Pons (tissue), 1 donor: ENCODE measurements around the gene GPRIN3.

Source experiments
- DNase-seq: peaks from one replicate; pipeline ENCODE4 v3.0.0-alpha.2; 2016; ENCODE audit warnings: low spot score

The GPRIN3 gene

GRCh38 chr4:89307446-89308160 is at the start of gene GPRIN3:
Gene GPRIN3 (minus strand): TSS chr4:89307800. CDS start chr4:89250110, 57,690 bp downstream.
- DNase-seq: no peak

GRCh38 chr4:89357340-89357739 is 49.7 kb upstream of the GPRIN3 start:
- DNase-seq: no peak

- DNase-seq: no peak
Observed at GRCh38 chr4:89356086-89356485, 48.5 kb upstream of the GPRIN3 start.

GRCh38 chr4:89353514-89353913 is 45.9 kb upstream of the GPRIN3 start:
- no peak for DNase-seq

- no peak for DNase-seq
Observed at GRCh38 chr4:89352541-89352940, 44.9 kb upstream of the GPRIN3 start.

- DNase-seq: no peak
Observed at GRCh38 chr4:89351201-89351600, 43.6 kb upstream of the GPRIN3 start.

GRCh38 chr4:89347363-89348025 is 39.9 kb upstream of the GPRIN3 start:
- no peak for DNase-seq

- no peak for DNase-seq
Observed at GRCh38 chr4:89344571-89344970, 37.0 kb upstream of the GPRIN3 start.

GRCh38 chr4:89338206-89338605 is 30.6 kb upstream of the GPRIN3 start:
- DNase-seq: no peak

GRCh38 chr4:89337681-89338080 is 30.1 kb upstream of the GPRIN3 start:
- no peak for DNase-seq

- no peak for DNase-seq
Observed at GRCh38 chr4:89336818-89337420, 29.3 kb upstream of the GPRIN3 start.

GRCh38 chr4:89334830-89335229 is 27.2 kb upstream of the GPRIN3 start:
- no peak for DNase-seq

GRCh38 chr4:89334311-89334710 is 26.7 kb upstream of the GPRIN3 start:
- DNase-seq: peak; percentile 56

GRCh38 chr4:89331686-89332544 is 24.3 kb upstream of the GPRIN3 start:
- DNase-seq: peak; percentile 66

GRCh38 chr4:89331197-89331596 is 23.6 kb upstream of the GPRIN3 start:
- no peak for DNase-seq

- no peak for DNase-seq
Observed at GRCh38 chr4:89329280-89329679, 21.7 kb upstream of the GPRIN3 start.

- DNase-seq: peak; percentile 89
Observed at GRCh38 chr4:89324671-89325070, 17.1 kb upstream of the GPRIN3 start.

GRCh38 chr4:89322671-89323070 is 15.1 kb upstream of the GPRIN3 start:
- no peak for DNase-seq

- no peak for DNase-seq
Observed at GRCh38 chr4:89319756-89320155, 12.2 kb upstream of the GPRIN3 start.

- DNase-seq: no peak
Observed at GRCh38 chr4:89316931-89317366, 9.3 kb upstream of the GPRIN3 start.

GRCh38 chr4:89316211-89316610 is 8.6 kb upstream of the GPRIN3 start:
- no peak for DNase-seq

- no peak for DNase-seq
Observed at GRCh38 chr4:89314291-89314690, 6.7 kb upstream of the GPRIN3 start.
